KMS-11 (cell line): ENCODE results near the gene ANO8.
A peak's percentile ranks its signal among the peaks of the same experiment; 100 is the strongest.

Experiments used
- H2AFZ ChIP-seq: fragments of 200-600 bp; sonication (generic); 2 replicates; pipeline ENCODE4 v1.6.1; 2016; ENCODE audit warnings: antibody characterized with exemption, mixed run types, low read depth
- H3K27ac ChIP-seq: fragments of 200-600 bp; sonication (generic); 2 replicates; pipeline ENCODE4 v1.6.1; 2016; ENCODE audit warnings: mild to moderate bottlenecking, mixed run types
- H3K27me3 ChIP-seq: fragments of 200-600 bp; sonication (generic); 2 replicates; pipeline ENCODE4 v1.6.1; 2017; ENCODE audit warnings: mild to moderate bottlenecking, low read depth, mixed run types, moderate library complexity; ENCODE audit not compliant: insufficient read depth
- H3K36me3 ChIP-seq: fragments of 200-600 bp; sonication (generic); 2 replicates; pipeline ENCODE4 v1.6.1; 2017; ENCODE audit warnings: mild to moderate bottlenecking, mixed run types; ENCODE audit not compliant: insufficient read depth
- H3K4me1 ChIP-seq: fragments of 200-600 bp; sonication (generic); 2 replicates; pipeline ENCODE4 v1.6.1; 2016; ENCODE audit warnings: mild to moderate bottlenecking, low read depth, mixed run types; ENCODE audit not compliant: poor library complexity, severe bottlenecking
- H3K4me2 ChIP-seq: fragments of 200-600 bp; sonication (generic); 2 replicates; pipeline ENCODE4 v1.7.0; 2016; ENCODE audit warnings: mild to moderate bottlenecking, mixed run types
- H3K4me3 ChIP-seq: fragments of 200-600 bp; sonication (generic); IDR thresholded peaks from 2 replicates; pipeline ENCODE4 v1.6.1; 2017; ENCODE audit warnings: low read depth, low read length, mixed read lengths; ENCODE audit not compliant: insufficient read depth
- H3K79me2 ChIP-seq: fragments of 200-600 bp; sonication (generic); 2 replicates; pipeline ENCODE4 v1.6.1; 2016; ENCODE audit warnings: low read depth, mixed run types; ENCODE audit not compliant: insufficient read depth
- H3K9ac ChIP-seq: fragments of 200-600 bp; sonication (generic); 2 replicates; pipeline ENCODE4 v1.6.1; 2016; ENCODE audit warnings: mild to moderate bottlenecking, mixed run types
- H4K20me1 ChIP-seq: fragments of 200-600 bp; sonication (generic); 2 replicates; pipeline ENCODE4 v1.6.1; 2016; ENCODE audit warnings: mild to moderate bottlenecking, mixed run types; ENCODE audit not compliant: insufficient read depth
- TF ChIP-seq, protein P1 (sequence below): fragments of 200-600 bp; sonication (generic); conservative IDR thresholded peaks from 2 replicates; pipeline ENCODE4 v1.6.1; 2017; ENCODE audit warnings: low read depth, mild to moderate bottlenecking, antibody characterized with exemption, low read length, moderate library complexity, mixed read lengths

ANO8 gene

DNA sequence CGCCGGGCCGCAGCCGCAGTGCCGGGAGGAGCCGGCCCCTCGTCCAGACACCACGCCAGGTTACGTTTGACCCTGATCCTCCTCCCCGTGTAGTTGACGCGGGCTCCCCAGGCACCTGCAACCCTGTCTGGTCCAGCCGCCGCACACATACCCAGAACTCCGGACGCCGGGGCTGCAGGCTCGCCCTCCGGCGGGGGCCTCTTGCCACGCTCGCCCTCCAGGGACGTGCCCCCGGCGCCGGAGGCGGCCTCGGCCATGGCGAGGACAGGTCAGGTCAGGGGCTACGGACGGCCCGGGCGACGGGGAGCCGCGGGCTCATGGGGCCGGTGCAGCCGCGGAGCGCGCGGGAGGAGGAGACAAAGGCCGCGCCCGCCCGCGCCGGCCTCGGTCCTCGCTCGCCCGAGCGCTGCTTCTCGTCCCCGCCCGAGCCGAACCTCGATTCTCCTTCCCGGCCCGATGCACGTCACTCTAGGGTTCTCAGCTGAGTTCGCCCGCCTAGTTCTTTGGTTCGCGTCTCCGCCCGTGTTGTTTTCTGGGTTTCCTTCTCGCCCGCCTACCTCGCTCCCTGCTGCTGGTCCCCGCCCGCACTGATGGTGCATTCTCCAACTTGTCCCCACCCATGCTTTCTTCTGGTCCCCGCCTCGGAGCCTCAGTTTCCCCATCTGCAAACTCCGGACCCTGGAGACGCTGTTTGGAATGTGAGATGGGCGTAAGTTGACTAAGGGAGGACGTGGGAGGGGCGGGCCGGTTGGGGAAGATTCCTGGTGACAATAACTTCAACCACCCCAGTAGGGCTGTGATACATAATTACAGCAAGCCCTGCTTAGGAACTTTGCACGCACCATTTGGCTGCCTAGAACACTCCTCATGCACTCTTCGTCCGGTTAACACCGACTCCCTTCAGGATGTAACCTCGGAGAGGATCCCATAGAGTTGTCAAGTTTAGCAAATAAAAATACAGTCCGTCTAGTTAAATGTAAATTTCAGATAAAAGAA is at the start of gene ANO8:
ANO8 (minus strand) TSS at position 442 of the 996 bp plus-strand sequence; CDS start at position 257, 185 bp downstream.
- TF ChIP-seq, protein P1, sequence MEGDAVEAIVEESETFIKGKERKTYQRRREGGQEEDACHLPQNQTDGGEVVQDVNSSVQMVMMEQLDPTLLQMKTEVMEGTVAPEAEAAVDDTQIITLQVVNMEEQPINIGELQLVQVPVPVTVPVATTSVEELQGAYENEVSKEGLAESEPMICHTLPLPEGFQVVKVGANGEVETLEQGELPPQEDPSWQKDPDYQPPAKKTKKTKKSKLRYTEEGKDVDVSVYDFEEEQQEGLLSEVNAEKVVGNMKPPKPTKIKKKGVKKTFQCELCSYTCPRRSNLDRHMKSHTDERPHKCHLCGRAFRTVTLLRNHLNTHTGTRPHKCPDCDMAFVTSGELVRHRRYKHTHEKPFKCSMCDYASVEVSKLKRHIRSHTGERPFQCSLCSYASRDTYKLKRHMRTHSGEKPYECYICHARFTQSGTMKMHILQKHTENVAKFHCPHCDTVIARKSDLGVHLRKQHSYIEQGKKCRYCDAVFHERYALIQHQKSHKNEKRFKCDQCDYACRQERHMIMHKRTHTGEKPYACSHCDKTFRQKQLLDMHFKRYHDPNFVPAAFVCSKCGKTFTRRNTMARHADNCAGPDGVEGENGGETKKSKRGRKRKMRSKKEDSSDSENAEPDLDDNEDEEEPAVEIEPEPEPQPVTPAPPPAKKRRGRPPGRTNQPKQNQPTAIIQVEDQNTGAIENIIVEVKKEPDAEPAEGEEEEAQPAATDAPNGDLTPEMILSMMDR: no peak

DNA sequence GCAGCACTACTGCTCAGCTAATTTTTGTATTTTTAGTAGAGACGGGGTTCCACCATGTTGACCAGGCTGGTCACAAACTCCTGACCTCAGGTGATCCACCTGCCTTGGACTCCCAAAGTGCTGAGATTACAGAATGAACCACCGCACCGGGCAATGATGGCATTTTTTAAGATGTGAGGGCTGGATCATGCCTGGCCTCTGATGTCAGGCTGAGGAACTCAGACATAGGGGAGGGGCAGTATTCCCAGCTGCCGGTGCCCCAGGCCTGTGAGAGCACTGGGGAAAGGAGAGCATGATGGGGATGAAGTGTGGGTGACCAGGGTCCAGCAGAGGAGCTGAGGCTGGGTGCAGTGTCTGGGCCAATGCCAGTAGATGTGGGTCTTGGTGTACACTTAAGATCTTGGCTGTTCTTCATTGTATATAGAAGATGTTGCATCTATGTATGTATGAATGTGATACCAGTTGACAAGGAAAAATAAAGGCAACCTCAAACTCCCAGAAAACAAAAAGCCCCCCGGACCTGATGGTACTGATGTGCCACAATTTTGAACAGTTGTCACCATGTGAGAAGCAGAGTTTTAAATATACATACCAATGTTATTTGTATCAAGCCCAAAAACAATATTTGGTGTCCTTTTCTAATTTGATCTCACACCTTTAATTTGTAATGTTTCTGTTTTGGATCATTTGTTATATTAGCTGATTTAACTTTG is 45.9 kb upstream of the ANO8 start:
- TF ChIP-seq, protein P1: no peak
- Histone ChIP-seq H4K20me1 (no peaks in the 10 kb centered on the region), H3K27ac (no peak overlapping the region), H3K4me2 (no peak overlapping the region), H3K4me1 (no peaks in the 10 kb centered on the region), H3K79me2 (no peaks in the 10 kb centered on the region), H3K36me3 (no peaks in the 10 kb centered on the region), H2AFZ (no peak overlapping the region), H3K27me3 (peaks cover 7% of the 10 kb centered on the region; the same call in 1 of the 2 replicates), H3K9ac (no peak overlapping the region), H3K4me3 (no peak overlapping the region)

More for the DNA sequence above, at the start of gene ANO8:
- Histone ChIP-seq H3K36me3 (no peaks in the 10 kb centered on the region), H2AFZ (peak within 1 kb of the TSS; percentile 88), H3K4me1 (peaks cover 19% of the 10 kb centered on the region), H3K4me3 (no peak within 1 kb of the TSS), H3K79me2 (no peaks in the 10 kb centered on the region), H3K27ac (peak within 1 kb of the TSS; percentile 60), H4K20me1 (no peaks in the 10 kb centered on the region), H3K27me3 (no peaks in the 10 kb centered on the region), H3K9ac (peak within 1 kb of the TSS; percentile 66), H3K4me2 (peak within 1 kb of the TSS; percentile 83)

DNA sequence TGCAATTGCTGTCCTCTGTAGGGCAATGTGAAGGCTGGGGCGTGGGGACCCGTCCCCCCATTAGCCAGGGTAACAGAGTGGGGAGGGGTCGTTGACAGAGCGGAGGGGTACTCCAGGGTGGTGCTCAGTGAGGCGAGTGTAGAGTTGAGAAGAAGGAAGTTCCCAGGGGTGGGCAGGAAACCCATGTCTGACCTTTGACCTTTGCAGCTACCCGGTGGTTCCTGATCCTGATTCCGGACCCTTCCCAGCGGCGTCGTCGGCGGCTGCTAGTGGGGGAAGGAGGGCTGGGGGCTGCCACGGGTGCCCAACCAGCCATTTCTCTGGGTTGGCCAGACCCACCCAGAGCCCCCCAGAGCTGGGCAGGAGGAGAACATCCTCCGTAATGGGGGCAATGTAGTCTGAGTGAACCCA is 44.6 kb upstream of the ANO8 start:
- TF ChIP-seq, protein P1: no peak
- H3K4me3 ChIP-seq: no peak overlapping the region
- no peak overlapping the region for H3K4me2 ChIP-seq
- no peaks in the 10 kb centered on the region for H3K79me2 ChIP-seq
- no peak overlapping the region for H3K9ac ChIP-seq
- peaks cover 8% of the 10 kb centered on the region for H3K4me1 ChIP-seq
- H2AFZ ChIP-seq: no peak overlapping the region
- no peak overlapping the region for H3K27ac ChIP-seq
- H4K20me1 ChIP-seq: no peaks in the 10 kb centered on the region
- peaks cover 5% of the 10 kb centered on the region; the same call in 1 of the 2 replicates for H3K27me3 ChIP-seq
- H3K36me3 ChIP-seq: no peaks in the 10 kb centered on the region

DNA sequence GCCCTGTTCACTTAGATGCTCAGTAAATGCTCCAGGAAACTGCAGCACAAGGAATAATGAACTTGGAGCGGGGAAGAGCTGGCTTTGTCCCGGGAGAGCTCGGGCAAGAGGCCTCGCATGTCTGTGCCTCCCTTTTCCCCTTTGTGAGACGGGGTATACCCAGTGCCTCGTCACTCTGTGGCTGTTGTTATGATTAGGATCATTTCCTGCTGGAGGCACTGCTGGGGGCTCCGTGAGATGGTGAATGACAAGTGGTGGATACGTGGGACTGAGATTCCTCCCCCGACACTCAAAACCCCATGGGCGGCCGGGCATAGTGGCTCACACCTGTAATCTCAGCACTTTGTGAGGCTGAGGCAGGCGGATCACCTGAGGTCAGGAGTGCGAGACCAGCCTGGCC is 43.6 kb upstream of the ANO8 start:
- Histone ChIP-seq H3K36me3 (no peaks in the 10 kb centered on the region), H3K4me2 (no peak overlapping the region), H3K27me3 (peaks cover 5% of the 10 kb centered on the region; the same call in 1 of the 2 replicates), H2AFZ (no peak overlapping the region), H3K79me2 (no peaks in the 10 kb centered on the region), H3K9ac (no peak overlapping the region), H4K20me1 (no peaks in the 10 kb centered on the region), H3K27ac (no peak overlapping the region), H3K4me1 (peaks cover 8% of the 10 kb centered on the region), H3K4me3 (no peak overlapping the region)
- TF ChIP-seq, protein P1: no peak
